ENCODE data around the gene SYVN1.
"Not testable (repeated sequence)": the region's sequence is repeated elsewhere in the genome, so short reads cannot be mapped to it uniquely, and the experiment has no call there.

Gene SYVN1

DNA sequence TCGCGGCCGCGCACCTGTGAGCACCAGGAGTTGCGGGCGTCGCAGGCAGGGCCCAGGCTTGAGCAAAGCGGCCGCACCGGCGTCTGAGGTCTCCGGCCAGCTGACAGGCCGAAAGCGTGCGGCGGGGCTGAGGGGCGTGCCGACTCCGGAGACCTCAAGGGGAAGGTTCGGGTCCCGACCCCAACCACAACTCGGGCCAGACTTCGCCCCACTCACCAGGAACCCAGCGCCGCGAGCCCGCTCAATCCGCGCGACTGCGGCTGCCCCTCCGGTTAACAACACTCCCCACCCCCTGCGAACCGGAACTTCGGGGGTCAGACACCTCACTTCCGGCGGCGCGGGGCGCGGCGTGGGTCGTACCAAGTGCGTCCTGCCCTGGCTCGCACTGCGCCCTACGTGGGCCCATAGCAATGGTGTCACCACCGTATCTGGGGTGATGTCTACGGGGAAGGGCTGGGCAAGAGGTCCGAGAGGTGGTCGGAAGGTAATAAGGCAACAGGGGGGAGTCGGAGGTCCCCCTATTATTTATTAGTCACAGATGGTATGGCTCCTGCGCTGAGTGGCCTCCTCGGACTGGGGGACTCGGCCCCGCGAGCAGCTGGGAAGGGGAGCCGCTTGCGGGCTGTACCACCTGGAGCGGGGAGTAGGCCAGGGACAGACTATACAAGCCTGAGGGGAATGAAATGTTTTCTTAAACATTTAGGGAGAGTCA is at the start of gene SYVN1:
SYVN1 (minus strand) TSS at position 280 of the 712 bp plus-strand sequence. CDS start 918 bp downstream, outside the sequence.
- peak; percentile 93 for DNase-seq

GRCh38 chr11:65183201-65183891 is 49.0 kb upstream of the SYVN1 start:
- no peak for DNase-seq

DNA sequence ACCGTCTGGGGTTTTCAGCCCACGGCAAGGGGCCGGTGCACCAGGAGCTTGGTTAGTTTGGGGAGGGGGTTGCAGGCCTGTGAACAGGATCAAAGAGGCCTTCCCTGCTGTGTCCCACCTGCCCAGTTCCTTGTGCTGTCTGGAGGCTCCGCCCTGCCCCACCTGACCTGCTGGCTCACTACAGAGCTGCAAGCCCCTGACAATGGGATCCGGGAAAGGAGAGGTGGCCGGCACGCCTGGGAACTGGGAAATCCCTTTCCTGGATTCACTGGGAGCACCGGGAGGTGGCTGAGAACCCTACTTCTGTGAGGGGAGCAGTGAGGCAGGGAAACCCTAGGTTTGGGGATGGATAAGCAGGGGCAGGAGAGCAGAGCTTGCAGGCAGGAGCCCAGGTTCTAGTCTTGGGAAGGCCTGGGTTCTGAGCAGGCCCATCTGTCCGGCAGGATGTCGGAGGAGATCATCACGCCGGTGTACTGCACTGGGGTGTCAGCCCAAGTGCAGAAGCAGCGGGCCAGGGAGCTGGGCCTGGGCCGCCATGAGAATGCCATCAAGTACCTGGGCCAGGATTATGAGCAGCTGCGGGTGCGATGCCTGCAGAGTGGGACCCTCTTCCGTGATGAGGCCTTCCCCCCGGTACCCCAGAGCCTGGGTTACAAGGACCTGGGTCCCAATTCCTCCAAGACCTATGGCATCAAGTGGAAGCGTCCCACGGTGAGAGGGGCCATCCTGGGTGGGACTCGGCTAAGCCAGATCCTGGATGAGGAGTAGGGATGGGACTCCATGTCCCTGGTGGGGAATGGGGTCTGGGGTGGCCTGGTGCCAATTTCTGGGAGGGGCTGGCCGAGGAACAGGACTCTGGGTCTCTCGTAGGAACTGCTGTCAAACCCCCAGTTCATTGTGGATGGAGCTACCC is 48.2 kb upstream of the SYVN1 start:
- peak; percentile 18 for DNase-seq

GRCh38 chr11:65181569-65182257 is 47.4 kb upstream of the SYVN1 start, which contains the start of gene CAPN1:
Gene CAPN1, plus strand, starts transcription at chr11:65181928. Its CDS starts 774 bp downstream, at chr11:65182702.
- DNase-seq: peak; percentile 70

DNA sequence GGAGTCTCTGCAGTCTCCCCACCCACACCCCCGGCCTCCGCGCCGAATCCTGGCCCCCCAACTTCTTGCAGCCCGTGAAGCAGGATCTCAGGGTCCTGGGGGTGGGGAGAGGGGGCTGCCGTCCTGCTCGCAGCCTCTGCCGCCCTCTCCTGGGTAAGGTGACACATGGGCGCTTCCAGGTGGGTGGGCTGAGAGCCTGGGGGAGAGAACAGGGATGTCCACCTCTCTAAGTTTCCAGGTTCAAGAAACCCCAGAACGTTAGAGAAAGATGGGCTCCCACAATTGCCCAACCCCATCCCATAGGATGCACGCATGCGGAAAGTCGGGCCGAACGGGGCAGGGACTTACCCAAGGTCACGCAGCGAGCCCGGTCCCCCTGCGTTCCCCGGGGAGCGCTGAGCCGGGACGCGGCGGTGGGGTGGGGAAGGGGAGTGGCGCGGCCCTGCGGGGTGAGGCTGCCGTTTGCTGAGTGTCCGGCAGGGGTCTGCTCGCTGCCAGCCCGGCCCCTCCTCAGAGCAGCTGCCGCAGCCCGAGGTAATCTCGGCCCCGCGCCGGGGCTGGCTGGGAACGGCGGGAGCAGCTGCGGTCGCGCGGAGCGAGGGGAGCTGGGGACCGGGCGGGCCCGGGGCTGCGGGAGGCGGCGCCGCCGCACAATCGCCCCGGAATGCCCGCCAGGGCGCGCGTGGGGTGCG is 46.7 kb upstream of the SYVN1 start:
- peak; percentile 54 for DNase-seq

DNA sequence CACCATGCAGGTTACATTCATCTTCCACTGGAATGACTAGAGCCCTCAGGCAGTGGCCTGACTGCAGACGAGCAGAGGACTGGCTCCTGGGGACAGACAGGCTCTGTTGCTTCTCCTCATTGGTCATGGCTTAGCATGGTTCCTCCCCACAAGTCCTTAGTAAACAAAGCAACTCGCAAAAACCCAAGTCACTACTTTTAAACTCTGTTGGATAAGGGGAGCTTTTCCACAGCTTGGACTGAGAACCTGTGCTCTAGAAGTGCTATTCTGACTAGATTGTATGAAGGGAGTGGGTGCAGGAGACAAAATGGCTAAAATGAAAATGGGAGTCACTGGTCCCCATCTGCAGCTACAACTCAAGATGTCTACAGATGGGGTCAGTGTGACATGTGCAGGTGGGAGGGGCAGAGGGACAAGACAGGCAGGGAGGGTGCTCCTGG is 40.3 kb upstream of the SYVN1 start:
- DNase-seq: not testable (repeated sequence)

GRCh38 chr11:65172600-65172999 is 38.3 kb upstream of the SYVN1 start:
- no peak for DNase-seq

DNA sequence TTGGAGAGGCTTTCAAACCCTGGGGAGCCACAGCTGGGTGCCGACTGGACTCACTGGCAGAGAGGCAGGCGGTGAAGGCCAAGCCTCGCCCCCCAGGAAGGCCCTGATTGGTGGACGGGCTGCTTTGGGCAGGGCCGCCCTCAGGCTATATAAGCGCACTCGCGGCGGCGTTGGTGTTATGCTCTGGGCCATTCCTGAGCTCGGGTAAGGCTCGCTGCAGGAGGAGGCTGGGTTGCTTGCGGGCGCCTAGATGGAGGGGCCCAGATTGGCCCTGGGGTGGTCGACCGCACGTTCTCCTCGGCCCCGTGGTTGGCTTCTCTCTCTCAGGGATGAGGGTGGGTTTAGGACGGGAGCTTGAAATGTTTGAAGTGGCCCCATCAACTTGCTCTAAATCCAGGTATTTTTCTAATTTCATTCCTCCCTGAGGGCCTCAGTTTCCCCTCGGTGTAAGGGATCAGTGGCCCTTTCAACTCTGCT is 35.8 kb upstream of the SYVN1 start, which contains the start of gene SPDYC:
SPDYC (plus strand) TSS at position 176 of the 477 bp plus-strand sequence. CDS start 1,125 bp downstream, outside the sequence.
- no peak for DNase-seq

DNA sequence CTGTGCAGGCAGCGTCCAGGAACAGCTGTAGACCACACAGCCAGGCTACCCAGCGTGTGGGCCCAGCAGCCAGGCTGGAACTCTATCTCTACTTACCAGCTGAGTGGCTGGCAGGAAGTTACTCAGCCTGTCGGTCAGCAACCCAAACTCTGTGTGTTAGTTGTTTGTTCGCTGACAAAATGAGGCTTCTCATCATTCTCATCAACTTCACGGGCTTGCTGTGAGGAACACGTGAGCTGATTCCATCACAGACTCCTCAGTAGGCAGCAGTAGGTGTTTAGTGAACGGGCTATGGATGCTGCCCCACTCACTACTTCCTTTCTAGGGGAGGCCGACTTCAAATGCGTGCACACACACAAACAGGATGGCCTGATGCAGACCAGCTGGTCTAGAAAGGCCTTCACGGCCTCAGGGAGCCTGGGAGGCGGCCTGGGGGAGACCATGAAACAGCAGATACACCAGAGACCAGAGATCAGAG is 34.9 kb upstream of the SYVN1 start:
- DNase-seq: no peak

GRCh38 chr11:65167656-65168055 is 33.3 kb upstream of the SYVN1 start:
- DNase-seq: no peak

DNA sequence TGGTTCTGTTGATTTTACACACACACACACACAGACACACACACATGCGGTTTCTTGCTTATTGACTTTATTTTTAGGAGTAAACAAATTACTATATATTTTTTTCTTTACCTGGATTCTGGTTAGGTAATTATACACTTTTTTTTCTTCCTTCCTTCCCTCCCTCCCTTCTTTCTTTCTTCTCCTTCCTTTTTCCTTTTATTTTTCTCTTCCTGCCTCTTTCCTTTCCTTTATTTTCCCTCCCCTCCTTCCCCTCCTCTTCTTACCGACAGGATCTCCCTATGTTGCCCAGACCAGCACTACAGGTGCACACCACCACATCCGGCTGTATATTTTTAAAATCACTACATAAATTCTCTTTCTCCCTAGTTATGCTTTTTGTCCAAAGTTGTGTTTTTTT is 32.6 kb upstream of the SYVN1 start:
- DNase-seq: no peak

GRCh38 chr11:65165410-65166317 is 31.3 kb upstream of the SYVN1 start:
- no peak for DNase-seq

- no peak for DNase-seq
These were observed 29.4 kb upstream of the SYVN1 start for GRCh38 chr11:65163684-65164083.

- DNase-seq: no peak
These were observed 26.3 kb upstream of the SYVN1 start for GRCh38 chr11:65160643-65161042.

GRCh38 chr11:65159012-65159411 is 24.7 kb upstream of the SYVN1 start:
- DNase-seq: no peak

DNA sequence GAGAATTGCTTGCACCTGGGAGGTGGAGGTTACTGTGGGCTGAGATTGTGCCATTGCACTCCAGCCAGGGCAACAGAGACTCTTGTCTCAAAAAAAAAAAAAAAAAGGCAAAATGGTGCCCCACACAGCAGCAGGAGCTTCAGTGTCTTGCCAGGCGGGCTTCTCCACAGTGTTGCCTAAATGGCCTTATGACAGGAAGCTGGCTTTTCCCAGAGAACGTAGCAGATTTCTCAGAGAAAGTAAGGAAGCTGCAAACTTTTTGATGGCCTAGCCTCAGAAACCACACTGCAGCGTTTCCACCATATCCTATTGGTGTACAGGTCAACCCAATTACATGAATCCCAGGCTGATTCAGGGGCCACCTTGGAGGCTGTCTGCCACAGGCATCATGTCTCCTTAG is 23.0 kb upstream of the SYVN1 start:
- DNase-seq: peak; percentile 41

DNA sequence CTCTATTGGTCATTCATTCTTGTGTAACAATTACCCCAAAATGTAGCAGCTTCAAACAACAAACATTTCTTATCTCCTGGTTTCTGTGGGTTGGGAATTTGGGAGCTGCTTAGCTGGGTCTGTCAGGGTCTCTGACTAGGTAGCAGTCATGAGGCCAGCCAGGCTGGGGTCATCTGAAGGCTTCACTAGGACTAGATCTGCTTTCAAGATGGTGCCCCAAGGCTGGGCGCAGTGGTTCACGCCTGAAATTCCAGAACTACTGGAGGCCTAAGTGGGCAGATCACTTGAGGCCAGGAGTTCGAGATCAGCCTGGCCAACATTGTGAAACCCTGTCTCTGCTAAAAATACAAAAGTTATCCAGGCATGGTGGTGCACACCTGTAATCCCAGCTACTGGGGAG is 22.6 kb upstream of the SYVN1 start:
- DNase-seq: no peak

- DNase-seq: peak; percentile 54
These were observed 21.9 kb upstream of the SYVN1 start for GRCh38 chr11:65156256-65156655.

GRCh38 chr11:65152122-65152521 is 17.8 kb upstream of the SYVN1 start:
- peak; percentile 73 for DNase-seq

GRCh38 chr11:65151331-65151899 is 17.1 kb upstream of the SYVN1 start:
- peak; percentile 48 for DNase-seq

Measured in inflammatory macrophage treated with lipopolysaccharide for 4 hours (primary cell).